Measurements from ENCODE around the gene KATNIP.

KATNIP gene

DNA sequence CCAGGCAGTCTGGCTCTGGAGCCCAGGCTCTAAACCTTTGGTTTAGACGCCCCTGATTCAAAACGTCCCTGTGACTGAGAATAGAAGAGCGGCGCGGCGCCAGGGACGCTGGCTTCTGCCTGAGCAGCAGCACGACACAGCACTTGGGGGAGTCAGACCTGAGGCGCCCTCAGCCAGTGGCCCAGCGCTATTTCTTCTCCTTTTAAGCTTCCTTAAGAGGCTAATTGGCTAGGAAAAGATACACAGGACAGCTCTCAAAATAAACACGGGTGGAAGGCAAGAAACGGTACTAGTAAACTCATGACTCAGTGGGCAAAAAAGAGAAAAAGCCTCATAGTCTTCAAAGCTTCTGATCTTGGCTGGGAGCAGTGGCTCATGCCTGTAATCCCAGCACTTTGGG, 35.1 kb upstream of the KATNIP start:
- Histone ChIP-seq H4K91ac (ENCODE audit: low read depth, low read length, poor library complexity) (no peak overlapping the region), H3K4me2 (ENCODE audit: insufficient read depth, low read length, poor library complexity, severe bottlenecking) (no peak overlapping the region), H3K79me1 (ENCODE audit: low read depth, low read length) (no peaks in the 10 kb centered on the region), H3K4ac (ENCODE audit: low read length) (no peak overlapping the region), H2AFZ (ENCODE audit: low read length) (no peak overlapping the region), H3K14ac (ENCODE audit: low read length) (no peak overlapping the region), H2BK15ac (ENCODE audit: low read length) (no peak overlapping the region), H3K9ac (ENCODE audit: low read depth, low read length, poor library complexity) (no peak overlapping the region), H2BK5ac (ENCODE audit: low read length) (no peak overlapping the region), H3K4me3 (ENCODE audit: low read length in 2 of 2) (no peak overlapping the region), H3K18ac (ENCODE audit: low read length) (no peak overlapping the region), H3K27me3 (ENCODE audit: control insufficient read depth in 3 of 3, insufficient read depth in 3 of 3, low read depth in 1 of 3, low read length in 3 of 3) (no peaks in the 10 kb centered on the region), H2BK12ac (ENCODE audit: low read length) (no peak overlapping the region), H2AK5ac (ENCODE audit: low read depth, low read length) (no peak overlapping the region), H2BK120ac (ENCODE audit: low read depth, low read length) (no peak overlapping the region), H3K36me3 (replicated peaks in 1 of 2; ENCODE audit: control insufficient read depth in 2 of 2, insufficient read depth in 2 of 2, low read length in 2 of 2) (peaks cover 29 to 92% of the 10 kb centered on the region in 2 donors), H3K23ac (ENCODE audit: low read depth, low read length, poor library complexity) (no peak overlapping the region), H4K8ac (ENCODE audit: low read depth, low read length) (no peak overlapping the region), H3K4me1 (ENCODE audit: control insufficient read depth in 2 of 2, insufficient read depth in 1 of 2, low read depth in 1 of 2, low read length in 2 of 2) (peaks cover 0 to 2% of the 10 kb centered on the region in 2 donors), H3K27ac (replicated peaks; ENCODE audit: low read length) (no peak overlapping the region), H3K9me3 (replicated peaks in 1 of 2; ENCODE audit: control insufficient read depth in 2 of 2, insufficient read depth in 1 of 2, low read depth in 1 of 2, low read length in 2 of 2) (peaks cover 0 to 8% of the 10 kb centered on the region in 2 donors)
- no CpG with 5 or more reads among the region's 12 CpGs for WGBS, 2 donors (ENCODE audit: extremely low coverage in 2 of 2, insufficient read length in 2 of 2, insufficient replicate concordance in 1 of 2)
- no peak for DNase-seq (ENCODE audit: low spot score)

GRCh38 chr16:27515874-27516353, 34.0 kb upstream of the KATNIP start:
- no peak overlapping the region for H3K4me3 ChIP-seq (ENCODE audit: low read length in 2 of 2)
- no peak overlapping the region for H2AFZ ChIP-seq (ENCODE audit: low read length)
- no peak overlapping the region for H3K23ac ChIP-seq (ENCODE audit: low read depth, low read length, poor library complexity)
- no peaks in the 10 kb centered on the region for H3K27me3 ChIP-seq (ENCODE audit: control insufficient read depth in 3 of 3, insufficient read depth in 3 of 3, low read depth in 1 of 3, low read length in 3 of 3)
- H2BK12ac ChIP-seq (ENCODE audit: low read length): no peak overlapping the region
- DNase-seq (ENCODE audit: low spot score): peak; percentile 3
- no peak overlapping the region for H3K9ac ChIP-seq (ENCODE audit: low read depth, low read length, poor library complexity)
- H3K4ac ChIP-seq (ENCODE audit: low read length): no peak overlapping the region
- peaks cover 28 to 90% of the 10 kb centered on the region in 2 donors for H3K36me3 ChIP-seq (replicated peaks in 1 of 2; ENCODE audit: control insufficient read depth in 2 of 2, insufficient read depth in 2 of 2, low read length in 2 of 2)
- peaks cover 0 to 2% of the 10 kb centered on the region in 2 donors for H3K4me1 ChIP-seq (ENCODE audit: control insufficient read depth in 2 of 2, insufficient read depth in 1 of 2, low read depth in 1 of 2, low read length in 2 of 2)
- H2BK120ac ChIP-seq (ENCODE audit: low read depth, low read length): no peak overlapping the region
- peaks cover 0 to 8% of the 10 kb centered on the region in 2 donors for H3K9me3 ChIP-seq (replicated peaks in 1 of 2; ENCODE audit: control insufficient read depth in 2 of 2, insufficient read depth in 1 of 2, low read depth in 1 of 2, low read length in 2 of 2)
- no CpG with 5 or more reads among the region's 9 CpGs for WGBS, 2 donors (ENCODE audit: extremely low coverage in 2 of 2, insufficient read length in 2 of 2, insufficient replicate concordance in 1 of 2)
- H4K91ac ChIP-seq (ENCODE audit: low read depth, low read length, poor library complexity): no peak overlapping the region
- H3K79me1 ChIP-seq (ENCODE audit: low read depth, low read length): no peaks in the 10 kb centered on the region
- no peak overlapping the region for H2BK5ac ChIP-seq (ENCODE audit: low read length)
- H3K4me2 ChIP-seq (ENCODE audit: insufficient read depth, low read length, poor library complexity, severe bottlenecking): no peak overlapping the region
- no peak overlapping the region for H3K27ac ChIP-seq (replicated peaks; ENCODE audit: low read length)
- H3K14ac ChIP-seq (ENCODE audit: low read length): no peak overlapping the region
- no peak overlapping the region for H4K8ac ChIP-seq (ENCODE audit: low read depth, low read length)
- H2AK5ac ChIP-seq (ENCODE audit: low read depth, low read length): no peak overlapping the region
- H2BK15ac ChIP-seq (ENCODE audit: low read length): no peak overlapping the region
- H3K18ac ChIP-seq (ENCODE audit: low read length): no peak overlapping the region

DNA sequence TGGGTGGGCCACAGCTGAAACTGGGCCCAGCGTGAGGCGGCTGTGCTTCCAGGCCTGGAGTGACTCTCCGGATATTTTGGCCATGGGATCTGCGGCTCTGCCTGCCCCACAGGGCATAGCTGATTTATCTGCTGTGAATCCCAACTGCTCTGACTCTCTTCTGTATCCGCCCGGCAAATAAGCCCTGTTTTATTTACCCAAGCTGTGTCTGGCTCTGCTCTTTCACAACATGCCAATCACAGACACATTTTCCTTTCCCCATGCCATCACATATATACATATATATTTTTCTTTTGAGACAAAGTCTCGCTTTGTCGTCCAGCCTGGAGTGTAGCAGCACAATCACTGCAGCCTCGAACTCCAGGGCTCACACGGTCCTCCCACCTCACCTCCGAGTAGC, 33.6 kb upstream of the KATNIP start:
- Histone ChIP-seq H2BK5ac (ENCODE audit: low read length) (no peak overlapping the region), H3K4ac (ENCODE audit: low read length) (no peak overlapping the region), H2BK120ac (ENCODE audit: low read depth, low read length) (no peak overlapping the region), H3K18ac (ENCODE audit: low read length) (no peak overlapping the region), H3K4me1 (ENCODE audit: control insufficient read depth in 2 of 2, insufficient read depth in 1 of 2, low read depth in 1 of 2, low read length in 2 of 2) (peaks cover 0 to 2% of the 10 kb centered on the region in 2 donors), H4K91ac (ENCODE audit: low read depth, low read length, poor library complexity) (no peak overlapping the region), H2BK12ac (ENCODE audit: low read length) (no peak overlapping the region), H3K9ac (ENCODE audit: low read depth, low read length, poor library complexity) (no peak overlapping the region), H2BK15ac (ENCODE audit: low read length) (no peak overlapping the region), H3K27ac (replicated peaks; ENCODE audit: low read length) (no peak overlapping the region), H3K79me1 (ENCODE audit: low read depth, low read length) (no peaks in the 10 kb centered on the region), H3K9me3 (replicated peaks in 1 of 2; ENCODE audit: control insufficient read depth in 2 of 2, insufficient read depth in 1 of 2, low read depth in 1 of 2, low read length in 2 of 2) (peaks cover 0 to 8% of the 10 kb centered on the region in 2 donors), H3K14ac (ENCODE audit: low read length) (no peak overlapping the region), H4K8ac (ENCODE audit: low read depth, low read length) (no peak overlapping the region), H3K23ac (ENCODE audit: low read depth, low read length, poor library complexity) (no peak overlapping the region), H2AFZ (ENCODE audit: low read length) (no peak overlapping the region), H3K27me3 (ENCODE audit: control insufficient read depth in 3 of 3, insufficient read depth in 3 of 3, low read depth in 1 of 3, low read length in 3 of 3) (no peaks in the 10 kb centered on the region), H2AK5ac (ENCODE audit: low read depth, low read length) (no peak overlapping the region), H3K4me3 (ENCODE audit: low read length in 2 of 2) (no peak overlapping the region), H3K4me2 (ENCODE audit: insufficient read depth, low read length, poor library complexity, severe bottlenecking) (no peak overlapping the region), H3K36me3 (replicated peaks in 1 of 2; ENCODE audit: control insufficient read depth in 2 of 2, insufficient read depth in 2 of 2, low read length in 2 of 2) (peaks cover 28 to 90% of the 10 kb centered on the region in 2 donors)
- no peak for DNase-seq (ENCODE audit: low spot score)
- no CpG with 5 or more reads among the region's 11 CpGs for WGBS, 2 donors (ENCODE audit: extremely low coverage in 2 of 2, insufficient read length in 2 of 2, insufficient replicate concordance in 1 of 2)

DNA sequence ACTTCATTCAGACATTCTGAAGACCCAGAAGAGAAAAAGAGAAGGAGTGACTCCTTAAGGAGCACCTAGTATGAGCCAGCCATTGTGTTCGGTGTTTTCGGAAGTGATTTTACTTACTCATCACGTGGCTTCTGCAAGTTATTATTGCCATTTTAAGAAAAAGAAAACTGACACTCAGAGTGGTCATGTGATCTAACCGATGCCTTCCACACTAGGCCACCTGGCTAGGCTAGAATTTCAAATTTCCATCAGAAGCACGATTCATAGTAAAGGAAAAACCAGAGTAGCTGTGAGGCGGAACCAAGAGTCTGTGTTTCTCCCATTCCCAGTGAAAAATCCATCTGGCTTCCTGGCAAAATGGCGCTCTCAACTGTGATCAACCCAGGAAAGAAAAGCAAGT, 32.3 kb upstream of the KATNIP start:
- no peak overlapping the region for H3K27ac ChIP-seq (replicated peaks; ENCODE audit: low read length)
- no peak overlapping the region for H3K4me3 ChIP-seq (ENCODE audit: low read length in 2 of 2)
- no peak overlapping the region for H3K4me2 ChIP-seq (ENCODE audit: insufficient read depth, low read length, poor library complexity, severe bottlenecking)
- no peak for DNase-seq (ENCODE audit: low spot score)
- H2BK12ac ChIP-seq (ENCODE audit: low read length): no peak overlapping the region
- H3K23ac ChIP-seq (ENCODE audit: low read depth, low read length, poor library complexity): no peak overlapping the region
- no peak overlapping the region for H2AFZ ChIP-seq (ENCODE audit: low read length)
- H3K27me3 ChIP-seq (ENCODE audit: control insufficient read depth in 3 of 3, insufficient read depth in 3 of 3, low read depth in 1 of 3, low read length in 3 of 3): no peaks in the 10 kb centered on the region
- no peak overlapping the region for H3K4ac ChIP-seq (ENCODE audit: low read length)
- H3K9me3 ChIP-seq (replicated peaks in 1 of 2; ENCODE audit: control insufficient read depth in 2 of 2, insufficient read depth in 1 of 2, low read depth in 1 of 2, low read length in 2 of 2): peaks cover 0 to 8% of the 10 kb centered on the region in 2 donors
- no peak overlapping the region for H4K91ac ChIP-seq (ENCODE audit: low read depth, low read length, poor library complexity)
- no peak overlapping the region for H3K14ac ChIP-seq (ENCODE audit: low read length)
- H3K36me3 ChIP-seq (replicated peaks in 1 of 2; ENCODE audit: control insufficient read depth in 2 of 2, insufficient read depth in 2 of 2, low read length in 2 of 2): peaks cover 26 to 89% of the 10 kb centered on the region in 2 donors
- H2BK15ac ChIP-seq (ENCODE audit: low read length): no peak overlapping the region
- no peaks in the 10 kb centered on the region for H3K4me1 ChIP-seq (ENCODE audit: control insufficient read depth in 2 of 2, insufficient read depth in 1 of 2, low read depth in 1 of 2, low read length in 2 of 2)
- no peak overlapping the region for H3K9ac ChIP-seq (ENCODE audit: low read depth, low read length, poor library complexity)
- no peak overlapping the region for H2AK5ac ChIP-seq (ENCODE audit: low read depth, low read length)
- no peak overlapping the region for H2BK5ac ChIP-seq (ENCODE audit: low read length)
- H3K18ac ChIP-seq (ENCODE audit: low read length): no peak overlapping the region
- H2BK120ac ChIP-seq (ENCODE audit: low read depth, low read length): no peak overlapping the region
- no CpG with 5 or more reads among the region's 7 CpGs for WGBS, 2 donors (ENCODE audit: extremely low coverage in 2 of 2, insufficient read length in 2 of 2, insufficient replicate concordance in 1 of 2)
- no peaks in the 10 kb centered on the region for H3K79me1 ChIP-seq (ENCODE audit: low read depth, low read length)
- no peak overlapping the region for H4K8ac ChIP-seq (ENCODE audit: low read depth, low read length)

Data from neuronal stem cell (in vitro differentiated cells).